SK-N-SH (cell line): ENCODE results near the gene PPP1R9A.

ENCODE experiments used
- CHD2 ChIP-seq: fragments of 150-350 bp; IDR thresholded peaks from 2 replicates; pipeline ENCODE4 v1.6.1; 2018; ENCODE audit warnings: low read length; ENCODE audit not compliant: partially characterized antibody
- CTCF ChIP-seq: fragments of 200-600 bp; sonication (generic); IDR thresholded peaks from 2 replicates; pipeline ENCODE4 v1.6.1; 2017; ENCODE audit warnings: antibody characterized with exemption, mild to moderate bottlenecking, moderate library complexity
- GABPA ChIP-seq: IDR thresholded peaks from 2 replicates; pipeline ENCODE4 v1.4.0; 2012; ENCODE audit warnings: low read depth, mild to moderate bottlenecking
- MAX ChIP-seq: IDR thresholded peaks from 2 replicates; pipeline ENCODE4 v1.4.0; 2012; ENCODE audit warnings: low read depth
- MXI1 ChIP-seq: IDR thresholded peaks from 2 replicates; pipeline ENCODE4 v1.6.1; 2012; ENCODE audit warnings: mild to moderate bottlenecking, low read depth, low read length, improper control_type of control experiment
- REST ChIP-seq: IDR thresholded peaks from 2 replicates; pipeline ENCODE4 v1.6.1; 2012; ENCODE audit warnings: mild to moderate bottlenecking, low read depth, low read length, moderate library complexity
- RXRA ChIP-seq: IDR thresholded peaks from 2 replicates; pipeline ENCODE4 v1.4.0; 2012; ENCODE audit warnings: low read depth, mild to moderate bottlenecking, borderline replicate concordance
- TAF1 ChIP-seq: IDR thresholded peaks from 2 replicates; pipeline ENCODE4 v1.6.1; 2012; ENCODE audit warnings: low read depth, mild to moderate bottlenecking, low read length, moderate library complexity, borderline replicate concordance

- TF ChIP-seq CTCF, result no peak
- TF ChIP-seq MAX, result no peak
- TF ChIP-seq TAF1, result no peak
- TF ChIP-seq GABPA, result no peak
- no peak for TF ChIP-seq RXRA
- TF ChIP-seq MXI1, result no peak
- no peak for TF ChIP-seq REST
- no peak for TF ChIP-seq CHD2
Measured at GRCh38 chr7:94941844-94942632, 34.6 kb downstream of the PPP1R9A start.
